Measurements from ENCODE around the gene BRSK2. TPM values are rescaled to one million over a fixed set of nuclear protein-coding genes. Genes with fewer than 3 reads are reported as not detected.
"Not testable (repeated sequence)": the region's sequence is repeated elsewhere in the genome, so short reads cannot be mapped to it uniquely, and the experiment has no call there.

The BRSK2 gene
- 0.41 TPM for total RNA-seq

GRCh38 chr11:1389932-1390568 lies at the start of gene BRSK2:
TSS of gene BRSK2 (plus strand) at chr11:1389934. CDS start at chr11:1390285, 351 bp downstream.
- DNase-seq = no peak

GRCh38 chr11:1340111-1340510 lies 49.6 kb upstream of the BRSK2 start:
- DNase-seq = no peak

DNA sequence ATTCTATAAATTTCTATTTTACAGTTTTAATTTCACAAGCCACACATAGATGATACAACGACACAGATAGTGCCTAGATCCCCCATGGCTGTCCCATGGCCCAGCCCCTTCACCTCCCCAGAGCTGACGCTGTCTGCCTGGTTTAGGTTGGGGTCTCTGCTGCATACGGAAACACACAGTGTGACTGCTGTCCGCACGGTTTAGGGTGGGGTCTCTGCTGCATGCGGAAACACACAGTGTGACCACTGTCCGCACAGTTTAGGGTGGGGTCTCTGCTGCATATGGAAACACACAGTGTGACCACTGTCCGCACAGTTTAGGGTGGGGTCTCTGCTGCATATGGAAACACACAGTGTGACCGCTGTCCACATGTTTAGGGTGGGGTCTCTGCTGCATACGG lies 48.5 kb upstream of the BRSK2 start:
- DNase-seq = not testable (repeated sequence)

DNA sequence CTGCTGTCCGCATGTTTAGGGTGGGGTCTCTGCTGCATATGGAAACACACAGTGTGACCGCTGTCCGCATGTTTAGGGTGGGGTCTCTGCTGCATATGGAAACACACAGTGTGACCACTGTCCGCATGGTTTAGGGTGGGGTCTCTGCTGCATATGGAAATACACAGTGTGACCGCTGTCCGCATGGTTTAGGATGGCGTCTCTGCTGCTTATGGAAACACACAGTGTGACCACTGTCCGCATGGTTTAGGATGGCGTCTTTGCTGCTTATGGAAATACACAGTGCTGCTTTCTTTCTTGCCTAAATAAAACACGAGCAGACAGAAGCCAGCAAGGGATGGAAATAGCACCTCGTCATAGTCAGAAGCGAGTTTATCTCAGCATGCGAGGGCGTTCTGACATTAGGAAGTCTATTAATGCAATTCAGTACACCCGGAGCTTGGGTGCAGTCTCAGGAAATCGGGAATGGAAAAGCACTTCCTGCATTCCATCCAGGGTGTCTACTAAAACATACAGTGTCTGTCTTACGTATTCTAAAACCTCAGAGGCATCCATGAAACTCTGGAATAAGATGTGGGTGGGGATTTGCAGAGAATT lies 47.7 kb upstream of the BRSK2 start:
- no peak for DNase-seq

GRCh38 chr11:1342946-1343345 lies 46.8 kb upstream of the BRSK2 start:
- no peak for DNase-seq

GRCh38 chr11:1343391-1344055 lies 46.2 kb upstream of the BRSK2 start:
- no peak for DNase-seq

GRCh38 chr11:1344056-1344635 lies 45.6 kb upstream of the BRSK2 start:
- DNase-seq = no peak

DNA sequence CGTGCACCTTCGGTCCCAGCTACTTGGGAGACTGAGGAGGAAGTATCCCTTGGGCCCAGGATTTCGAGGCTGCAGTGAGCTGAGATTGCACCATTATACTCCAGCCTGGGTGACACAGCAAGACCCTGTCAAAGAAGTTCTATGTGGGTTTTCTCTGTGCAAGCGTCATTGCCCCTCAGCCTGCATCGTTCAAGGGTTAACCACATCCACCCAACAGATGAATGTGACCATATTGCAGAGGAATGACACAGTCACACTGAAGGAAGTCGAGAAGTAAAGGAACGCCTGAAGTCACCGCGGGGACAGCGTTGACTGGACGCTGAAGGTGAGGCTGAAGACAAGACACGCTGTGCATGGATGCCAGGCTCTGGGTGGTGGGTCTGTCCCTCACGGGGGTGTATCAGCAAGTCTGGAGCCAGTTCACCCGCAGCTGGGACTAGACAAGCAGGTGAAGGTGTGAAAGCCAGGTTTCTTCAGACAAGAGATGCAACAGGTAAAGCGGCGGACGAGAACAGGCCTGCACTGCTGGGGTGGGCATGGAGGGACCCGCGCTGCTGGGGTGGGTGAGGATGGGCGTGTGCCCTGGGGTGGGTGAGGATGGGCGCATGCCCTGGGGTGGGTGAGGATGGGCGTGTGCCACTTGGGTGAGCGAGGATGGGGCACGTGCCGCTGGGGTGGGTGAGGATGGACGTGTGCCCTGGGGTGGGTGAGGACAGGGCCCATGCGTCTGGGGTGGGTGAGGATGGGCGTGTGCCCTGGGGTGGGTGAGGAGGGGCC lies 43.8 kb upstream of the BRSK2 start:
- DNase-seq = no peak

DNA sequence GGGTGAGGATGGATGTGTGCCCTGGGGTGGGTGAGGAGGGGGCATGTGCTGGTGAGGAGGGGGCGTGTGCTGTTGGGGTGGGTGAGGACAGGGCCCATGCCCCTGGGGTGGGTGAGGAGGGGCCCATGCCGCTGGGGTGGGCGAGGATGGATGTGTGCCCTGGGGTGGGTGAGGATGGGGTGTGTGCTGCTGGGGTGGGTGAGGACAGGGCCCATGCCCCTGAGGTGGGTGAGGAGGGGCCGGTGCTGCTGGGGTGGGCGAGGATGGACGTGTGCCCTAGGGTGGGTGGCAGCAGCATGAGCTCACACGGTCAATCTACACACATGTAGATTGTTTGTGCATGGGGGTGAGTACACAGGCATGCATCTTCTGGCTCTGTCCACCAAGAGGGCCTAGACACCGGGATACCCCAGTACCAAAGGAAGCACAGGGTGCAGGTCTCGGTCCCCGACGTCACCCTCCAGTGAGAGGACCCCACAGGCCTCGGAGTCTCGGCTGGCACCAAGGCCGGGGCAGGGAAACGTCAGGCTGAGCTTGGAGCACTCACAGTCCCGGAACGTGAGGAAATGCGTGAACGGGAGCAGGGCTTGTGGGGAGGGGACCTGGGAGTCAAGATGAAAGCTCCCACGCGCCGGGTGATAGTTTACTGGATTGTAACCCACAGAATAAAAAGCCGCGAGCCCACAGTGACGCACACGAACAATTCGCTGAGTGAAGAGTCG lies 42.9 kb upstream of the BRSK2 start:
- DNase-seq = no peak

DNA sequence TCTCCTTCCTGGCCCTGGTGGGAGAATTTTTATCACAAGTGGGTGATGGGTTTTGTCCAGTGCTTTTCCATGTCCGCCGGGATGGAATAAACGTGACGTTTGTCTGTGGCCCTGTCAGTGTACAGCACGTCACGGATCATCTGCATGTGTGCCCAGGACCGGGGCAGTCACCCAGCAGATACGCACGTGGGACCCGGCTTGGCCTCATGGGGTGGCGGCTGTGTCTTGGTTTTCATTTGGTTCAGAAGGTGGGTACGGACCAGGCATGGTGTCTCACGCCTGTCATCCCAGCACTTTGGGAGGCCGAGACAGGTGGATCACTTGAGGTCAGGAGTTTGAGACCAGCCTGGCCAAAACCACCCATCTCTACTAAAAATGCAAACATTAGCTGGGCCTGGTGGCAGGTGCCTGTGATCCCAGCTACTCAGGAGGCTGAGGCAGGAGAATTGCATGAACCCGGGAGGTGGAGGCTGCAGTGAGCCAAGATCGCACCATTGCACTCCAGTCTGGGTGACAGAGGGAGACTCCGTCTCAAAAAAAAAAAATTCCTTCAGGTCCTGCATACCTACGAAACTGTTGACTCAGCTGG lies 42.2 kb upstream of the BRSK2 start:
- DNase-seq = not testable (repeated sequence)

DNA sequence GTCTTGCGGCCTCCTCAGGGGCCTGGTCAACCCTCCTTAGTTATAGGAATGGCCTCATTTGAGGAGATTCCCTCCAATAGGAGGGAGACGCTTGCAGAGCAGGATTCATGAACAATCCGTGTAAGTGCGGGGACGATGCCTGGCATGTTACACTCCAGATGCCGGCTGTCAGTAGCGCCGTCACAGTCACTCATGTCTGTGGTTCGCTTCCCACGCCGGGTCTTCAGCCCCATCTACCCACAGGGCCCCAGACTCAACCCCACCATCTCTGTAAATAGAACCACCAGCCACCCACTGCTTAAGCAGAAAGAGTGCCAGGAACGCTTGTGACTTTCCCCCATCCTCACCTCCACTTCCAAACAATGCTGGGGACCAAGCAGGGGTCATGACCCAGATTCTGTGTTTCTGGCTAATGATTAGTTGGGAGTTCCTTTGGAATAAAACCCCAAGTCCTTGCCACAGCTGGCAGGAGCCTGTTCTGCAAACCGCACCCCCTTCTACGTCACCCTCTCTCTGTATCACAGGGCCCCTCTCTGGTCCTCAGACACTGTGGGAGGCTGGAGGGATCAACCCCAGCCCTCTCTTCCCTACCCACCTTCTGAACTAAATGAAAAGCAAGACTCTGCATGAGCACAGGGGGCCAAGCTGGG lies 41.5 kb upstream of the BRSK2 start:
- no peak for DNase-seq

DNA sequence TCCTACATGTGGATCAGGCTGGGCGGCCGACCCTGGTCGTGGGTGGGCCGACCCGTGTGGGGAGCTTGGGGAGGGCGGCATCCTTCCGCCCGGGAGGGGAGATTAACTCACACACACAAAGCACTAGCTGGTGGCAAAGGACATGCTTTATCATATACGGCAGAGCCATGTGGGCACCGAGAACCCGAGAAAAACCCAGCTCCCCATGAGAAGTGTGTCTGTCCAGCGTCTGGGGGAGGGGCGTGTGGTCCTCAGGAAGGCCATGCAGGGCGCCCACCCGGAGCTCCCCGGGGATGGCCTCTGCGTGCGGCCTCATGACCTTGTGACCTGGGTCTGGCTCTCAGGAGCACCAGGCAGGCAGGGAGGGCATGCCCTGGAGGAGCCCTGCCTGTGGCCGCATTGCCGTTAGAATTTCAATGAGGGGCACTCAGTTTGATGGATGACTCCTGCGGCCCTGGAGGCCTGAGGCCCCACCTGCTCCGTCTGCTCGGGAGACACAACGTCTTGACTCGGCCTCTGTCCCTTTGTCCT lies 40.9 kb upstream of the BRSK2 start:
- no peak for DNase-seq

DNA sequence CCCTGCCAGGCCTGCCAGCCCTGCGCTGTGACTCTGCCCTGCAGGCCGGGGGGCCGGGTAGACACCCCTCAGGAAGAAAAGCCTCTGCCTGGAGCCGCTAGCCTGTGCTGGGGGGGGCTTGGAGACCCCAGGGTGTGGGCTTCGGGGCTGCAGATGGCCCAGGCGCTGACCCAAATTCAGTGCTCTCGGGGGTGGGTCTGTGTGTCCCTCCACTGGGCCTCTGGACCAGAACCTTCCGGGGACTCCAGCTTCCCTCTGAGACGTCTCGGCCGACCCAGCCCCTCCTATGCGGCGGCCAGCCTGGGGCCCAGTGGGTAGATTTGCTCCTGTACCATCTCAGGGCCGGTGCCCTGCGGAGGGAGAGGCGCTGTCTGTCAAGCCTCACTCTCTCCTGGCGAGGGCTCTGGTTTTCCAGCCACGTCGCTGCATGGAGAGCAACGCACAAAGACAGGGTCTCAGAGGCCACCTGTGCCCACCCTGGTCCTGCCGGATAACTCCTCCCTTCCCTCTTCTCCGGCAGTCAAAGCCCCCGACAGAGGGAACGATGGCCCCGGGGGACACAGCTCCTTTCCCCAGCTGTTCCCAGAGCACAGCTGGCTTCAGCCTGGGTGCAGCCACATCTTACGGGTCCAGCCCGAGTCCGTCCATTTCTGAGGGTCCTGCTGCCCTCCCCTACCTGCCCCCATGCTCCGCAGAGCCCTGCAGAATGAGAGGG lies 40.2 kb upstream of the BRSK2 start:
- no peak for DNase-seq

DNA sequence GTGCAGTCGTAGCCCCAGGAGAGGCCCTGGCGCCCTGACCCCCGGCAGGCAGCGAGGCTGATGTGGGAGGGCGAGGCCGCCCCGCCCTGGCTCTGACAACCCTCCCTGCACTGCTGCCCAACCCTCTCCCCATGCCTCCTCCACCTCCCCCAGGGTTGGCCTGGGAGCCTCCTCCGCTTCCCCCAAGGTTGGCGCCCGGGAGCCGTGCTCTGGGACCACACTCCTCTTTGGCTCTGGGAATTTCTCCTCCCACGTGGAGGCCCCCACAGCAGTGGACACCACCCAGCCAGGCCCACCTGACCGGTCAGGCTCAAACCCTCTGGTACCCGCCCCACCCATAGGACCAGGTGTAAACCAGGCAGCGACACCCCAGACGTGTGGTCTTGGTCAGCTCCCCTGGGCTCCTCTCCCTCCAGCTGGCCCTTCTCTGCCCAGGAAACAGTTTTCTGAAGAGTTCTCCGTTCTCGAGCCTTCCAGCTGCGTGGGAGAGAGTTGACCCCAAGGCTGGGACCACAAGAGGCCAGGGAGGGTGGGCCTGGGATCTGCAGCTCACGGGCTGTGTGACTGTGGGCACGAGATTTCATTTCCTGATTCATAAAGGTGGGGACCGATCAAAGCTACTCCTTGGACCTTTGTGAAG lies 39.5 kb upstream of the BRSK2 start:
- DNase-seq = no peak

- DNase-seq = no peak
Observed at GRCh38 chr11:1351278-1351937, 38.3 kb upstream of the BRSK2 start.

- no peak for DNase-seq
Observed at GRCh38 chr11:1352696-1353382, 36.9 kb upstream of the BRSK2 start.

DNA sequence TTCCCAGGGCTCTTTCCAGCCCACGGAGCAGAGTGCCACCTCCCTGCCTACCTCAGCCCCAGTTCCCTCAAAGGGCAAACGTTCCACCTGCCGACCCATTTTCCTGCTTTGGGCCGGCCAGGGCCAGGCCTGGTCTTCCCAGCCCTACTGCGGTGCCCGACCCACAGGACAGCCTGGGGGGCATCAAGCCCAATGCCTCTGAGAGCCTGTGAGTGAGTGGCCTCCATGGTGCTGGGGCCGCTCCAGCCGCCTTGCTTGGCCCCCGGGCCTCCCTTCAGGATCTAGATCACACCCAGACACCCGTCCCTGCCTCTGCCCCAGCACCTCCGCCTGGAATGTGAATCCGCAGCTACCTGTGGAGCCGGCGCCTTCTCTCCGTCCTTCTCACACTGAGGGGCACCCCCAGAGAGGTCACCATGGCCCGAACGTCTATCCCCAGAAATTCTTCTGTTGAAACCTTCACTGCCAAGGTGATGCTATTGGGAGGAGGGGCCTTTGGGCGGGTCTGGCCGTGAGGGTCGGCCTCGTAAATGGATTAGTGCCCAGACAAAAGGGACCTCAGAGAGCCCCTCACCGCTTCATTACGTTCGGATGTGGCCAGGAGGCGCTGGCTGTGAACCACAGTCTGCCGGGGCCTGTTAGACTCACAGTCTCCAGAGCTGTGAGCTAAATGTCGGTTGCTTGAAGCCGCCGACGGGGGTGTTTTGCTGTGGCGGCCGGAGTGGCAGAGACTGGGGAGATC lies 36.2 kb upstream of the BRSK2 start:
- DNase-seq = no peak
